HL-60/S4 treated with phorbol 12-myristate 13-acetate at 8.2 ng/mL for 4 days and 3 days (cell line): ENCODE measurements around the gene RFX7.

ENCODE experiments used
- in situ Hi-C: fragments of 300-500 bp; cut with MboI; formaldehyde crosslinking; loops from 2 replicates; pipeline ENCODE4 v1.15.0; 2022; ENCODE audit warnings: low sequenced_read_pairs

RFX7 gene

DNA sequence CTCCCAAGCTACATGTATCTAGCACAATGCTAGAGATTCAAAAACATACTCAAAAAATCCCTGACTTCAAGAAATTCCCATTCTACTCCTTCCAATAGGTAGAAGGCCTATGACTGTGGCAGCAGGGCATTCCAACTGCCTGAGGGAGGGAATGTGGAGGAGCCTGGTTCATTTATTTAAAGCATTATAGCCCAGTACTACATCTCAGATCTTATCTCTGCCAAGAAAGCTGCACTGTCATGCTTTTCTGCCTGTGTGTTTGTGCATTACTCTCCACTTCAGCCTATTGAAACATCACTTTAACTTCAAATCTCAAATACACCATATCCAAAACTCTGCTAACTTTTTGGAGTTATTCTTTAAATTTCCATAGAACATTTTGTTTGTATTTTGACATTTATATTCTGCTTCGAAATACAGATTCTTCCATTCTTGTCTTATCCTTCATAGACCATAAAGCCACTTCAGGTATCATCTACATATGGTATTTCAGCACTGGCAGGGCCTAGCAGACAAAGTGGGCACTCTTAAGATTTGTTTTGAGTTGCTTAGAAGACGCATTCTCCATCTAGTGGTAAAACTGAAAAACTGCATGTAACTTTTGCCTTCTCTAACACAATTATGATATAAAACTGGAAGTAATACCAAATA, 191.2 kb downstream of the RFX7 start:
- in situ Hi-C loops = no loop called here

DNA sequence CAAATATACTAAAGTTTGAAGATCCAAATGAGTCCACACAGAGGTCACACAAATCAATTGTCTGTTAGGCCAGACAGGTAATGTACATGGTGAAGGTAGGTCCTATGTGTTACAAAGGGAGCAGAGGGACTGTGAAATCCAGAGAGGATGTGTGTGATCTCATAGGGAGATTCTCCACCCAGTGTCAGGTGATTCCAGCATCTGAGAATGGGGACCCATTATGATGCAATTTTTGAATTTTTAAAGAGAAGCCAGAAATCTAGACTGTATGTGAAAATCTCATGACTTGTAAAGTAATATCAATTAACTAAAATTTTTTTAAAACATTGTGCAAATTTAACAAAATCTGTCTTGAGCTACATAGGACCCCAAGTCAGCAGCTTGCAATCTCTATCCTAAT, 192.0 kb downstream of the RFX7 start:
- in situ Hi-C loops = no loop called here

DNA sequence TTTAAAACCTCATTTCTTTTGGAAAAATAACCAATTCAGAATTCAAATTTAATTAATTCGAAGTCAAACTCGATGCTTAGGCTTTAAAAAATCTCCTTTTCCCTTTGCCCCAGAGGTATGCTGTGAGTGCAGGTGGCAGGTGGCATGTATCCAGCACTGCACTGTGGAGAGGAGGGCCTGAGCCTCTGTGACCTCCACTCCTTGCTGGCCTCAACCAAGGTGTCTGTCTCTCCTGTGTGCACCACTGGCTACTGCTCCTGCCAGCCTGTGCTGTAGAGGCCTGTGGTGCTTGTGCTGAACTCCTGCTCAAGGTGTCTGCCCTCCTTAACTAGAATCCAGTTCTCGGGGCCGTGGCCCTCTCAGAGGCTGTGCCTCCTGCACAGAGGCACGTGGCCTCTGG, 194.1 kb downstream of the RFX7 start:
- in situ Hi-C loops = no loop called here

DNA sequence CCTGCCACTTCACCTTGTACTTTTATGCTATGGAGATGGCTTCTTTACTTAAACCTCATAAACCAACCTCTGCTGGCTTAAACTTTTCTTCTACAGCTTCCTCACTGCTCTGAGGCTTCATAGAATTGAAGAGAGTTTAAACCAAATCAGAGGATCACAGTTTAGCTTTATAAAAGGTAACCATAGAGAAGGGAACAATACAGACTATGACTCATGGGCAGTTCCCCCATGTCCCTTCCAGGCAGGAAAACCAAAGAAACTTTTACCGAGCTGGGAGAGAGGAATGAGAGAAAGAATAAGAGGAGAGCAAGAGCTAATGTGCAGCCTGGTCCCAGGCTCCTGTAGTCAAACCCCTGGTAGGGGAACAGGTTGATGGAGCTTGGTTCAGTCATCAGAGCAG, 196.3 kb downstream of the RFX7 start:
- in situ Hi-C loops = no loop called here

DNA sequence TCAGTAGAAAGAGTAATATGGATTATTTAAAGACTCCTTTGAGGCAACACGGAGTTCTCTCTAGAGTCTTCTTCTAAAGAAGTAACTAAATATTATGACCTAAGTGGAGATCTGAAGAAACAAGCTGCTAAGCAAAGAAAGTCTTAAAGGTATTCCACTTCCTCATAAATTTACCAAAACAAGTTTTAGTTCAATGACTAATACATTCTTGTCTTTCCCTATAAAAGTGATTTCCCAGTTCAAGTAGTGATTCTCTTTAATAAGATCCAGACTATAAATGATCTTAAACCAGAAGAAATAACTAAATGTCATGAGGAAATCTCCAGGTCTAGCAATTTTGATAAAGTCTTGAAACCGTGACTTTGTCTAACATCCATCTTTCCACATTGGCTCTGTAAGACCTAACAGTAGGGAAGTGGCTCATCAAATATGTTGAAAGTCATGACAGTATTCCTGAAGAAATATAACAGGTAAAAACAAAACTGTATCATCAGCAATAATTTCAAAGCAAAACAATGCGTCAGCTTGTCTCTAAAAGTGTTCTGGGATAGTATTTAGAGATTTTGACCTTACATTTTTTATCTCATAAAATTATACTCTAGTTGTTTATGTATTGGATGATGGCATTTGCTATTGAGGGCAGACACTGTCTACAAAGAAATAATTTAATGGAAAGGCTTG, 198.5 kb downstream of the RFX7 start:
- in situ Hi-C loops = no loop called here

DNA sequence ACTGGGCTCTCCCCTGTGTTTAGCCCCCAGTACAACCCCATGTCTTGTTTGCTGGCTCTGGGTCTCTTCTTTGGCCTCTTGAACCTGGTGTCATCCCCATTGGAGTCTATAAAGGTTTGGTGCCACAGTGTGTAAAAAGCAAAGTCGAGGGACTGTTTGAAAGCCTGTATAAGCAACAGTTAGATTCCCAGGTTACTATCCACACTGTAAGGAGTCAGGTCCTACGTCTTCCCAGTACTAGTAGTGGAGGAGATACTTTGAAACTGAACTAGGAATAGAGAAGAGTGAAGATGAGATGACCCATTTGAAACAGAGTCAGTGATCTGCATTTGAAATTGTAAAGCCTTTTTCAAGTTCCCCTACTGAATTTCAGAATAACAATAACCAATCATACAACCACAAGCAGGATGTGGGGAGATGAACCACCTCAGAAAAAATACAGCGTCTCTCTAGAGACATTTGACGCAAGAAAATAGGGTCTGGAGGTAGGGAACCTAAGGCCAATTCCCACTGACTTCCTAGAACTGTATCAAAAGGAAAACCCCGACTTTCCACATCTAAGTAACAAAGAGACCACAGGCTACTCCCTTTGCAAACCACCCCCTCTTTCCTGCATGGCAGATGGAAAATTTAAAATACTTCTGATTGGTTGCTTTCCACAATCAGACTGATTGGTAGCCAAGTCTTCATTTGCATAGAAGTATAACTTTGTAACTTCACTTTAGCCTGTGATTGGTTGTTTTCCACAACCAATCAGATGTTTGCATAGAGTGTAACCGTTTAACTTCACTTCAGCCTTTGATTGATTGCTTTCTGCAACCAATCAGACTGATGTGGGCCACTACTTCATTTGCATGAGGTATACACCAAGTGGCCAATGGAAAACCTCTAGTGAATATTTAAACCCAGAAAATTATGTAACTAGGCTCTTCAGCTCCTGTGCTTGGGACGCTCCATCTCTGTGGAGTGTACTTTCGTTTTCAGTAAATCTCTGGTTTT, 200.4 kb downstream of the RFX7 start:
- in situ Hi-C loops = no loop called here

DNA sequence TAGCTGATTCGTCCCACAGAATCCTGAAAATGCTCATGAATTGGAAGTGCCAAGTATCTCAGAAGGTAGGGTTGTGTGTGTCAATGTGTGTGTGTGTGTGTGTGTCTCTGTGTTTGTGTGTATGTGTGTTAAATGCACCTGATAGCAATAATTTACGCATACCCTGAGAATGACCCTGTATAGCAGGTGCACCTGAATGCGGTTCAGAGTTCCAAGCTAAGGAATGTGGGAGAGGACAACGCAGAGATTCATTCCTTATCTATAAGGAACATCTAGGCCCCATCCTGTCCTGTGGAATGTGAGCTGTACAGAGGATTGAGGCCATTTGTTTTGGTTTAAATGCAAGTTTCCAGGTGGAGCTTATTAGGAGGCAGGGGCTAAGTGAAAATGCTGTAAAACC, 201.2 kb downstream of the RFX7 start:
- in situ Hi-C loops = no loop called here

DNA sequence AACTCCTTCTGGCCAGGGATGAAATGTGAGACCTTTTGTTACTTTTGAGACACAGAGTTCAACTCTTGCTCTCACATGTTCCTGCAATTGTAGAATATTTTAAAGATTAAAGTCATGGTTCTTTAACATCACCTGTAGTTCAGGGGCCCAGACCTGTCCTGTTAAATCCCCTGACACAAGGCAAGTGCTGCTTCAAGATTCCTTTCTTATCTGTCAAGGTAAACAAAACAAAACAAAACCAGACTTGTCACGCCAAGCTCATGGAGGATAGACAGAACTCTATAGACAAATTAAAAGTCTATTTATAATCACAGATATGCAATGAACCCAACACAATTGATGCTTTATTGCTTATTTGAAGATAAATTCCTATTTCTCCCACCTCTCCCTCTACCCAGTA, 201.6 kb downstream of the RFX7 start:
- in situ Hi-C loops = no loop called here

DNA sequence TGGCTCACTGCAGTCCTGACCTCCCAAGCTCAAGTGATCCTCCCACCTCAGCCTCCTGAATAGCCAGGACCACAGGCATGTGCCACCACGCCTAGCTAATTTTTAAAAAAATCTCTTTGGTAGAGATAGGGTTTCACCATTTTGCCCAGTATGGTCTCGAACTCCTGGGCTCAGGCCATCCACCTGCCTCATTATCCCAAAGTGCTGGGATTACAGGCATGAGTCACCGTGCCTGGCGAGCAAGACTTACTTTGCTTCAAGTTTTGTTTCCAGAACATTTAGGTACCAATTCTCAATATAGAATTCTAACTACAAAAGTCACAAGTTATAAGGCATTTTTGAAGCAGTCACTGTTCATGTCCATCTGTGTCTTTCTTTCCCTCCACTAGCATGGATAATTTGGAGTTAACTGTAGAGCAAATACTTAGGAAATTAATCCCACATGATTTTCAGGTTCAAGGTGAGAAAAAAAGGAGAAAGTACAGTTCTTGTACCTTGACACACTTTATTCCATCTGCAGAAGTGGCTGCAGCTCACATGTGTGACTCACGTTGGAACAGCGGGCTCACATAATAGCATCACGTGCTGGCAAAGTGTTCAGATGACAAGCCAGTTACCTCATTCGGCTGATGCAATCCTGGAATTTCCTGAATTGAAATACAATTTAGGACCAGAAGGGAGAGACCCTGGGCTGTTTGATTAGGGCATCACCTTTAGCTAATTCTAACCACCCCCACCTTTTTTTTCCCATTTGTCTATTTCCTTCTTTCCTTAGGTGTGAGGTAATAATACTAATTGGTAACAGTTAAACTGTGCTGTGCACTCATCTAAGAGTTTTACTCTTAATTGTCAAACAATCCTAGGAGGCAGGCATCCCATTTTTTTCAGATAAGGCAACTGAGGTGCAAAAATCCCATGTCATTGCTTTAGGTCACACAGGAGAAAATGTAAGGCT, 203.3 kb downstream of the RFX7 start:
- in situ Hi-C loops = no loop called here

DNA sequence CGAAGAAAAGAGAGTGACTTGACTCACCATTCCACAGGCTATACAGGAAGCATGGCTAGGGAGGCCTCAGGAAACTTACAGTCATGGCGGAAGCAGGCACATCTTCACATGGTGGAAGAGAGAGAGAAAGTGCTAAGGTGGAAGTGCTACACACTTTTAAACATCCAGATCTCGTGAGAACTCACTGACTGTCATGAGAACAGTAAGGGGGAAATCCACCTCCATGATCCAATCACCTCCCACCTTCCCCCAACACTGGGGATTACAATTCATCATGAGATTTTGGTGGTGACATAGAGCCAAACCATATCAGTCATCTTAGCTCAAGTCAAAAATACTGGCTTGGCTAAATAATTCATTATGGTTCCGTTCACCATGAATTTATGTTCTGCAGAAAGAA, 205.0 kb downstream of the RFX7 start:
- in situ Hi-C loops = no loop called here

DNA sequence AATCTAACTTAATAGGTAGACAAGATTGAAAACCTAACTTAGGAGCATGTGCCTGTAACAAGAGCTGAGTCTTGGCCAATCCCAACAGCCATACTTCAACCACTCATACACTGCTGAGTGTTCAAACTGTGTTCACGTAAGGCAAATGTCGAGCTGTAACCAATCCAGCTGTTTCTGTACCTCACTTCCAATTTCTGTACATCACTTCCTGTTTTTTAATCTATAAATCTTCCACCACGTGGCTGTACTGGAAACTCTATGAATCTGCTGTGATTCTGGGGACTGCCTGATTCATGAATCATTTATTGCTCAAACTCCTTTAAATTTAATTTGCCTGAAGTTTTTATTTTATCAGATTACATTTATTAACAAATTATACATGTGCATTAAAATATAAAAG, 205.7 kb downstream of the RFX7 start:
- in situ Hi-C loops = no loop called here
